GM18951 (cell line): ENCODE data around the gene PTGR1.
"Not testable (repeated sequence)": the region's sequence is repeated elsewhere in the genome, so short reads cannot be mapped to it uniquely, and the experiment has no call there.

Experiments
- POLR2A ChIP-seq: IDR thresholded peaks from 4 replicates; pipeline ENCODE4 v1.6.1; 2011; ENCODE audit warnings: mild to moderate bottlenecking; ENCODE audit not compliant: insufficient read length, insufficient read depth; ENCODE audit errors: extremely low read depth
- in situ Hi-C: fragments of 300-500 bp; cut with MboI; formaldehyde crosslinking; loops from one replicate; pipeline ENCODE4 v1.12.0; 2022; ENCODE audit warnings: low sequenced_read_pairs, mixed read lengths, inconsistent platforms; ENCODE audit not compliant: unreplicated experiment

PTGR1 gene

GRCh38 chr9:111630182-111630963 lies 30.9 kb upstream of the PTGR1 start:
- in situ Hi-C loops: no loop called here
- TF ChIP-seq POLR2A: no peak

- in situ Hi-C loops: no loop called here
- no peak for TF ChIP-seq POLR2A
Measured at GRCh38 chr9:111628411-111628810, 29.0 kb upstream of the PTGR1 start.

- no peak for TF ChIP-seq POLR2A
- in situ Hi-C loops: no loop called here
Measured at GRCh38 chr9:111627260-111627963, 28.0 kb upstream of the PTGR1 start.

- TF ChIP-seq POLR2A: no peak
- in situ Hi-C loops: no loop called here
Measured at GRCh38 chr9:111622626-111623025, 23.2 kb upstream of the PTGR1 start.

GRCh38 chr9:111621895-111622480 lies 22.5 kb upstream of the PTGR1 start:
- in situ Hi-C loops: no loop called here
- TF ChIP-seq POLR2A: no peak

- in situ Hi-C loops: not testable (repeated sequence)
Measured at GRCh38 chr9:111617349-111617748, 17.9 kb upstream of the PTGR1 start.

- in situ Hi-C loops: no loop called here
- no peak for TF ChIP-seq POLR2A
Measured at GRCh38 chr9:111615928-111616327, 16.5 kb upstream of the PTGR1 start.

GRCh38 chr9:111613436-111614040 lies 14.1 kb upstream of the PTGR1 start:
- TF ChIP-seq POLR2A: no peak
- in situ Hi-C loops: no loop called here

- TF ChIP-seq POLR2A: no peak
Measured at GRCh38 chr9:111610845-111611244, 11.4 kb upstream of the PTGR1 start.

GRCh38 chr9:111610149-111610548 lies 10.7 kb upstream of the PTGR1 start:
- TF ChIP-seq POLR2A: no peak
- in situ Hi-C loops: no loop called here

More at GRCh38 chr9:111610845-111611244, 11.4 kb upstream of the PTGR1 start:
- in situ Hi-C loops: no loop called here

GRCh38 chr9:111605041-111605559 lies 5.7 kb upstream of the PTGR1 start:
- TF ChIP-seq POLR2A: no peak

GRCh38 chr9:111604054-111604615 lies 4.7 kb upstream of the PTGR1 start:
- in situ Hi-C loops: no loop called here
- no peak for TF ChIP-seq POLR2A

More at GRCh38 chr9:111605041-111605559, 5.7 kb upstream of the PTGR1 start:
- in situ Hi-C loops: no loop called here

- in situ Hi-C loops: no loop called here
- no peak for TF ChIP-seq POLR2A
Measured at GRCh38 chr9:111603041-111603440, 3.6 kb upstream of the PTGR1 start.
